ENCODE results near the gene MYO9A. TPM values are rescaled to one million over a fixed set of nuclear protein-coding genes. Genes with fewer than 3 reads are reported as not detected.
"Not testable (repeated sequence)": the region's sequence is repeated elsewhere in the genome, so short reads cannot be mapped to it uniquely, and the experiment has no call there.

MYO9A gene
- total RNA-seq, 2 experiments from 2014 or later = 15.4 to 19.1 TPM

- no peaks in the 10 kb centered on the region for H3K36me3 Mint-ChIP-seq
- peak overlapping the region; percentile 82 for H3K27ac Mint-ChIP-seq
- peaks cover 26% of the 10 kb centered on the region for H3K4me1 Mint-ChIP-seq
- no peaks in the 10 kb centered on the region for H3K27me3 Mint-ChIP-seq
- H3K9me3 Mint-ChIP-seq = no peaks in the 10 kb centered on the region
- peak overlapping the region; percentile 98 for H3K4me3 Mint-ChIP-seq
- peak; percentile 82 for DNase-seq
These were observed 399 bp downstream of the MYO9A start for GRCh38 chr15:72117486-72118016.

DNA sequence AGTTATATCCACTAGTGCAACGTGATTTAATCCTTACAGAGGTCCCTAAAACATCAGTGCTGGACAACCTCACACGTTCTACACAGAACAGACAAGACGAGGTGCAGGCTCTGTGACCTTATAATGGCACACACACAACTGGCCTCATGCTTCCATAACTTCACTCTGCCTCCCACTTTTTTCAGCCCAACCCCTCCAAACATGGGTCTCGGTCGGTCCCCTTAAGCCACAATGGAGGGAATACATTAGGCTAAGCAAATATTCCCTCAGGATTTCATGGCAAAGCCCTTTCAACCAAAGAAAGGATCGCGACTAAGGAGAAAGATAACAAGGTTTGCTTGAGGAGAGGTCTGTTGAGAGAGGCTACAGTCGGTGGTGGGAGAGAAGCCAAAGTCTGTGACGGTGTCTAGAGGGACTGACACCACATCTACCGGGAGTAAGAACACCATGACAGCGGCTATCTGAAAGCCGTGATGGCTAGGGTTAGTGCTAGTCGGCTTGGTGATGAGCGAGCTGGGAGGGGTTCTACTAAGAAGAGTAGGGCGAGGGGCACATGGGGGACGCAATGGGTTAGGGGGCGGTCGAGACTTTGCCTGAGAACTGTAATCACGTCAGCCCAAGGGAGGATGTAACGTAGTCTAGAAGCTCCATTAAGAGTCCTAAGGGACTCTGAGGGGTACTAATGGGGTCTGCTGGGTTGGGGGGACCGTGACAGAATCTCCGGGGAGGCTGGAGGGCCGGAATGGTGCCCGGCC, 1.0 kb downstream of the MYO9A start:
- Mint-ChIP-seq H3K4me1 (peaks cover 26% of the 10 kb centered on the region), H3K27me3 (no peaks in the 10 kb centered on the region), H3K36me3 (no peaks in the 10 kb centered on the region), H3K27ac (peak overlapping the region; percentile 82), H3K9me3 (no peaks in the 10 kb centered on the region), H3K4me3 (peak overlapping the region; percentile 98)
- DNase-seq = no peak

DNA sequence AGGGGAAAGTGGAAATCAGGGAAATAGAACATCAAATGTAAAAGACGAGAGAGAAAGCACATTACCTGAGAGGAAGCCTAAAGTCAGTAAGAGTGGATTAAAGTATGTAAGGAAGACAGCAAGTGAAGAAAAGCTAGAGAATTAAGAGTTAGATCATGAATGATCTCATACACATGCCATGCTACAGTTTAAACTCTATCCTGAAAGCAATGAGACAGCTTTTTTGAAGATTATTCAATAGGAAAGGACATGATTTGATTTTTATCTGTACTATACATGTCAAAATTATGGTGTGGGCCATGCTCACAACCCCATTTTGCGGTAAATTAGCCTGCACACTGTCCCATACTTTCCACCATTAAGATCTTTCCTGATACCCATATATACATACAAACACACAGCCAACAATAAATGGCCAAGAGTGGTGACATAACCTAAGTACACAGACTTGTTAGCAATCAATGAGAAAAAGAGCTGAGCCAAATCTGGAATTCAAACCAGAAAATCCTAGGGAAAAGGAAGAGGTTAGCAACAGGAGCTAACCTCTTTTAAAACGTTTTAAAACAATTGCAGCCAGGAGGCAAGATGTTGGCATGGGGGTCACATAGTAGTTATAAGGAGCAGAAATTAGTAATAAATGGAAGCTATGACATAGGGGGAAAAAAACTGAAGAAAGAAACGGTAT, 4.5 kb downstream of the MYO9A start:
- Mint-ChIP-seq H3K36me3 (no peaks in the 10 kb centered on the region), H3K9me3 (no peaks in the 10 kb centered on the region), H3K27me3 (no peaks in the 10 kb centered on the region), H3K27ac (no peak overlapping the region), H3K4me1 (peaks cover 17% of the 10 kb centered on the region), H3K4me3 (no peak overlapping the region)
- DNase-seq = no peak

GRCh38 chr15:72112805-72113204, 5.1 kb downstream of the MYO9A start:
- Mint-ChIP-seq H3K9me3 (no peaks in the 10 kb centered on the region), H3K27me3 (no peaks in the 10 kb centered on the region), H3K4me3 (no peak overlapping the region), H3K27ac (no peak overlapping the region), H3K36me3 (no peaks in the 10 kb centered on the region), H3K4me1 (peaks cover 20% of the 10 kb centered on the region)
- no peak for DNase-seq

DNA sequence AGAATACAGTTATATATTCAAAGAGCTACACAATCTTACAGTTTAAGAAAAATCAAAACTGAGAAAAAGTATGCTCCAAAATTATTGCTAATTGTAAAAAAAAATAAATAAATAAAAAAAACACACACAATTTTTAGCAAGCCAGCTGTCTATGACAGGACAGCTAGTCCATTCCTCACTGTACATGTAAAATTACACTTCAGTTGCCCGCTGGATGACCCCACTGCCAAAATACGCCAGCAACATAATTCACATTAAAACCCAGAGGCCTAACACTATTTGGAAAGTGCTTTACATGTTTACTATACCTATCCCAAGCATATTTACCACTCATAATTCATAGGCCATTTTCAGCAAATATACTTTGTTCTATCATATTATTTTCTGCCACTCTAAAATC, 5.8 kb downstream of the MYO9A start:
- no peak for DNase-seq
- H3K9me3 Mint-ChIP-seq = no peaks in the 10 kb centered on the region
- H3K4me3 Mint-ChIP-seq = no peak overlapping the region
- no peaks in the 10 kb centered on the region for H3K36me3 Mint-ChIP-seq
- peaks cover 20% of the 10 kb centered on the region for H3K4me1 Mint-ChIP-seq
- no peaks in the 10 kb centered on the region for H3K27me3 Mint-ChIP-seq
- no peak overlapping the region for H3K27ac Mint-ChIP-seq

DNA sequence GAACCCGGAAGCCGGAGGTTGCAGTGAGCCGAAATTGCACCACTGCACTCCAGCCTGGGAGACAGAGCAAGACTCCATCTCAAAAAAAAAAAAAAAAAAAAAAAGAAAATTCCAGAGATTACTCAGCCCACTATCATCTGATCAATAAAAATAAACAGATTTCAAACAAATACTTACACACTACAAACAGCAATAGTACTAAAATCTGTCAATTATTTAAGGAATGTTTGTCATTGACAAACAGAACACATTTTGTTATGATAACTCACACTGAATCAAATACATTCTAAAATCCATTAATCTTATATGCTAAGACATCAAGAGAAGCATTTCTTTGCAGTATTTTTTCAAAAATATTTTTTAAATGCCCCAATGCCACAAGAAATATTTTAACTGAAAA, 7.6 kb downstream of the MYO9A start:
- no peak for DNase-seq
- Mint-ChIP-seq H3K36me3 (no peaks in the 10 kb centered on the region), H3K4me1 (peaks cover 6% of the 10 kb centered on the region)

DNA sequence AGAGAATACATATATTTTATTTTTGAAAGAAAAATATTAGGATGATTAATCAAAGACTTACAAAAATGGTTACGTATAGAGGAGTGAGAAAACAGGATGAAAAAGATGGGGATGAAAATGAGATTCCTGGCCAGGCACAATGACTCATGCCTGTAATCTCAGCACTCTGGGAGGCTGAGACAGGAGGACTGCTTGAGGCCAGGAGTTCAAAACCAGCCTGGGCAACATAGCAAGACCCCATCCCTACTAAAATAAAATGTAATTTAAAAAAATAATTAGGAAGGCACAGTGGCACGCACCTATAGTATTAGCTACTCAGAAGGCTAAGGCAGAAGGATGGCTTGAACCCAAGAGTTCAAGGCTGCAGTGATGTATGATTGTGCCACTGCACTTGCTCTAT, 11.9 kb downstream of the MYO9A start:
- no peak for DNase-seq
- no peaks in the 10 kb centered on the region for H3K9me3 Mint-ChIP-seq

More for the DNA sequence above, 7.6 kb downstream of the MYO9A start:
- Mint-ChIP-seq H3K27me3 (no peaks in the 10 kb centered on the region), H3K9me3 (no peaks in the 10 kb centered on the region), H3K4me3 (no peak overlapping the region), H3K27ac (no peak overlapping the region)

DNA sequence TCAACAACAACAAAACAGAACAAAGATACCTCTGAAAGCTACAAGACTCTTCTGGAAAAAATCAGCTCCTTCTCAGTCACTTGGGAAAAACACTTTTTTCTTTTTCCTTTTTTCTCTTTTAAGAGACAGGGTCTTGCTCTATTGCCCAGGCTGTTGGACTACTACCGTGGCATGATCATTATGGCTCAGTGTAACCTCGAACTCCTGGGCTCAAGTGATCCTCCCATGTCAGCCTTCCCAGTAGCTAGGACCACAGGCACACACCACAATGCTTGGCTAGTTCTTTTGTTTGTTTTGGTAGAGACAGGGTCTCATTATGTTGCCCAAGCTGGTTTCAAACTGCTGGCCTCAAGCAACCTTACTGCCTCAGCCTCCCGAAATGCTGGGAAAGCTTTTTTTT, 12.8 kb downstream of the MYO9A start:
- no peaks in the 10 kb centered on the region for H3K9me3 Mint-ChIP-seq
- no peaks in the 10 kb centered on the region for H3K27me3 Mint-ChIP-seq

More for the DNA sequence above, 11.9 kb downstream of the MYO9A start:
- Mint-ChIP-seq H3K27ac (no peak overlapping the region), H3K4me1 (peaks cover 10% of the 10 kb centered on the region), H3K27me3 (no peaks in the 10 kb centered on the region), H3K36me3 (no peaks in the 10 kb centered on the region), H3K4me3 (no peak overlapping the region)

GRCh38 chr15:72100551-72100950, 17.4 kb downstream of the MYO9A start:
- not testable (repeated sequence) for H3K27ac Mint-ChIP-seq, DNase-seq, H3K36me3 Mint-ChIP-seq, H3K4me1 Mint-ChIP-seq, H3K9me3 Mint-ChIP-seq, H3K4me3 Mint-ChIP-seq, H3K27me3 Mint-ChIP-seq

More for the DNA sequence above, 12.8 kb downstream of the MYO9A start:
- Mint-ChIP-seq H3K27ac (no peak overlapping the region), H3K4me3 (no peak overlapping the region), H3K36me3 (no peaks in the 10 kb centered on the region), H3K4me1 (peaks cover 10% of the 10 kb centered on the region)
- DNase-seq = no peak

DNA sequence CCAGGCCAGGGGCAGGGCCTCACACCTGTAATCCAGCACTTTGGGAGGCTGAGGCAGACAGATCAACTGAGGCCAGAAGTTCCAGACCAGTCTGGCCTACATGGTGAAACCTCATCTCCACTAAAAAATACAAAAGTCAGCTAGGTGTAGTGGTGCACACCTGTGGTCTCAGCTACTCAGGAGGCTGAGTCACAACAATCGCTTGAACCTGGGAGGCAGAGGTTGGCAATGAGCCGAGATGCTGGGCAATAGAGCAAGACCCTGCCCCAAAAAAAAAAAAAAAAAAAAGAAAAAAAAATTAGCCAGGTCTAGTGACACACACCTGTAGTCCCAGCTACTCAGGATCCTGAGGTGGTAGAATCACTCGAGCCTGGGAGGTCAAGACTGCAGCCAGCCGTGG, 18.8 kb downstream of the MYO9A start:
- H3K27me3 Mint-ChIP-seq = no peaks in the 10 kb centered on the region
- H3K4me1 Mint-ChIP-seq = peaks cover 5% of the 10 kb centered on the region
- H3K4me3 Mint-ChIP-seq = no peak overlapping the region
- no peaks in the 10 kb centered on the region for H3K9me3 Mint-ChIP-seq
- DNase-seq = no peak
- H3K27ac Mint-ChIP-seq = no peak overlapping the region
- H3K36me3 Mint-ChIP-seq = peaks cover 2% of the 10 kb centered on the region

DNA sequence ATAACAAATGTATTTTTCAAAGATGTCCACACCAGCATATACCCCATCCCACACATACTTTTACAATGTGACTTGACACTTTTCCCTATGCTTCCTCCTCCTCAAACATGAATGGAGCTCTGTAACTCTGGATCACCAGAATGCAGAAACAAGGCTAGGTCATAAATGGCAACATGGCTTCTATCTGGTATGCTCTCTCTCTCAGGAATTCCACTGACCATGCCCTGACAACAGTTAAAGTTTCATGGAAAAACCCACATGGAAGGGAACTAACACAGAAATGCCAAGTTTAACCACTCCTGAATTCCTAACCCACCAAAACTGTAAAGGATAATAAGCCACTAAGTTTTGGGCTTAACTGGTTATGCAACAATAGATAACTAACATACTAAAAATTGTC, 19.9 kb downstream of the MYO9A start:
- DNase-seq = no peak
- no peak overlapping the region for H3K4me3 Mint-ChIP-seq
- H3K36me3 Mint-ChIP-seq = peaks cover 2% of the 10 kb centered on the region
- no peaks in the 10 kb centered on the region for H3K27me3 Mint-ChIP-seq
- H3K9me3 Mint-ChIP-seq = no peaks in the 10 kb centered on the region
- H3K27ac Mint-ChIP-seq = no peak overlapping the region
- H3K4me1 Mint-ChIP-seq = peaks cover 2% of the 10 kb centered on the region

- Mint-ChIP-seq H3K27ac (no peak overlapping the region), H3K4me1 (peaks cover 4% of the 10 kb centered on the region), H3K9me3 (no peaks in the 10 kb centered on the region), H3K27me3 (no peaks in the 10 kb centered on the region), H3K36me3 (peaks cover 2% of the 10 kb centered on the region), H3K4me3 (no peak overlapping the region)
- DNase-seq = no peak
These were observed 21.2 kb downstream of the MYO9A start for GRCh38 chr15:72096796-72097195.

DNA sequence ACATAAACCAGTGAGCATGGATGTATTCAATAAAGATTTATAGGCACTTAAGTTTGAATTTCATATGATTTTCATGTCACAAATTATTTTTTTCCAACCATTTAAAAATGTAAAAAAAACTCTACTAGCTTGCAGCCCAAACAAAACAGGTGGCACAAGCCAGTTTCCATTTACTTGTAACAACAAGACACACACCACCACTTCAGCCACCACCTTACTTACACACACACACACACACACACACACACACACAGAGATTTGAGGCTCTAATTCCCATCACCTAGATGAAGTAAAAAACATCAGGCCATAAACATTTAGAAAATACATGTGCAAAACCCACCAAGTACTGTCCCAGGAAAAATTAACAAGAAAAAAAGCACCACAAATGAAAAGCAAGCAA, 25.3 kb downstream of the MYO9A start:
- Mint-ChIP-seq H3K27ac (no peak overlapping the region), H3K4me3 (no peak overlapping the region), H3K4me1 (peaks cover 2% of the 10 kb centered on the region), H3K36me3 (peaks cover 5% of the 10 kb centered on the region), H3K27me3 (no peaks in the 10 kb centered on the region), H3K9me3 (no peaks in the 10 kb centered on the region)
- no peak for DNase-seq

DNA sequence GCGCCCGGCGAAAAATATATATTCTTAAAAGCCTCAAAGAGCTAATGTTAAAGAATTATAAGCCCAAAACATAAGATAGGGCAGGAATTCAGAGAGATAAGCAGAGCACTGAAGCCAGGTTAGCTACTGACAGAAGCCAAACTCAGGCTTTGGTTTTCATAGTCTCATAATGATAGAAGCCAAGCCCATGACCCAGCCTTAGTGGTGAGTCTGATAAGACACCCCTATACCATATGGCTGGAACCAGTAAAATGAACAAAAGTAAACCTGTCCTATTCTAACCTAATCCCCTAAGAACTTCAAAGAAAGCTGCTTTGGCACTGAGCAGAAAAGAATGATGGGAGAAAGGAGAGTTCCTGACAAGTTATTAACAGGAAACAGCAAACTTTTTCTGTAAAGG, 25.9 kb downstream of the MYO9A start:
- Mint-ChIP-seq H3K27me3 (no peaks in the 10 kb centered on the region), H3K4me1 (peaks cover 2% of the 10 kb centered on the region), H3K4me3 (no peak overlapping the region), H3K36me3 (peaks cover 3% of the 10 kb centered on the region), H3K9me3 (no peaks in the 10 kb centered on the region), H3K27ac (no peak overlapping the region)
- DNase-seq = no peak

GRCh38 chr15:72086920-72087648, 30.9 kb downstream of the MYO9A start:
- Mint-ChIP-seq H3K4me1 (no peaks in the 10 kb centered on the region), H3K4me3 (no peak overlapping the region), H3K9me3 (peaks cover 16% of the 10 kb centered on the region), H3K27me3 (no peaks in the 10 kb centered on the region), H3K27ac (no peak overlapping the region), H3K36me3 (peaks cover 12% of the 10 kb centered on the region)
- no peak for DNase-seq
